EL (cell line): ENCODE measurements around the gene STRA8.
A peak's percentile ranks its signal among the peaks of the same experiment; 100 is the strongest.

Source experiments
- DNase-seq: peaks from one replicate; pipeline ENCODE4 v3.0.0-alpha.2; 2016

Gene STRA8

DNA sequence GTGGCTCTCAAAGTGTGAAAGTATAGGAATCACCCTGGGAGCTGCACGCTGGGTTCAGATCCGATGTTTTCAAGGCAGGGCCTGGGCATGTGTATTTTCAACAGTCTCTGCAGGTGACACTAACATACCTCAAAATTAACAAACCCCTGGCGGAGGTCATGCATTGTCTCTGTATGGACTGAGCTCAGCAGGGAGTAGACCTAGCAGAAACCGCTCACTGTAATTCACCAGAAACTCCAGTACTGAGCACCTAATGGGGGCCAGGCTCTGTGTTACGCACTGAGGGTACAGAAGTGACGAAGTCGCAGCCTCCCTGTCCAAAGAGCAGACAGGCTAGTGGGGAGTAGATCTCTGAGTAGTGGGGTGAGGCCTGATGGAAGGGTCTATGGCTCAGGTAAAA lies 5.6 kb downstream of the STRA8 start:
- no peak for DNase-seq

DNA sequence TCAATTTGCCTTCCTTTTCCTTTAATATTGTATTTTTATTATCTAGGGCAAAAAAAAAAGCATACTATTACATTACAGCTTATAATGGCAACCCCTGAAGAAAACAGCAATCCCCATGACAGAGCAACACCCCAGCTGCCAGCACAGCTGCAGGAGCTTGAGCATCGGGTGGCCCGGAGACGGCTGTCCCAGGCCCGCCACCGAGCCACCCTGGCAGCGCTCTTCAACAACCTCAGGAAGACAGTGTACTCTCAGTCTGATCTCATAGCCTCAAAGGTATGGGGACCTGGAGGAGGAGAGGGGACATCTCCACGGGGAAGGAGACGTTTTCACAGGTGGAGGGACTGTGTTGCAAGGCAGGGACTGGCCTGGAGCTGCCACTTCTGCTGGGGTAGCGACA lies 6.8 kb downstream of the STRA8 start:
- DNase-seq = no peak

DNA sequence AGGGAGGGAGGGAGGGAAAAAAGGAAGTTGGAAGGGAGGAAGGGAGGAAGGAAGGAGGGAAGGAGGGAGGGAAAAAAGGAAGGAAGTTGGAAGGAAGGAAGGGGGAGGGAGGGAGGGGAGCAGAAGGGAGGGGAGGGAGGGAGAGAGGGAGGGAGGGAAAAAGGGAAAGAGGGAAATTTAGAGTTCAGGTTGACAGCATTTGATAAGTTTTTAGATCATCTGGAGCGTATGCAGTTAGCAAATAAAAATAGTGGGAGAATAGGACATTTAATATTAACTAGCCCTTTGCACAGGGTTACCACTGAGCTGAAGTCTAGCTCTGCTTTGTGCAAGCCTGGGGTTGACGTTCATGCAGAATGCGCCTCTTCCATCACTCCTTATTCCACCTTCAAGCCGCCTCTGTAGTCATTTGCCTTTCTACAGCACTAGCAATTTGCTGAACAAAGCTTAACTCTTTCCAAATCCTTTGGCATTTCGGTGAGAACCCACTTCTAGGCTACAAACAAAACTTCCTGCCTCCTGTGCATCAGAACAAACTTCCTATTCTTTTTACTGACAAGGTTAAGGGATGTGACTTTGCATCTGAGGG lies 8.6 kb downstream of the STRA8 start:
- DNase-seq = no peak

DNA sequence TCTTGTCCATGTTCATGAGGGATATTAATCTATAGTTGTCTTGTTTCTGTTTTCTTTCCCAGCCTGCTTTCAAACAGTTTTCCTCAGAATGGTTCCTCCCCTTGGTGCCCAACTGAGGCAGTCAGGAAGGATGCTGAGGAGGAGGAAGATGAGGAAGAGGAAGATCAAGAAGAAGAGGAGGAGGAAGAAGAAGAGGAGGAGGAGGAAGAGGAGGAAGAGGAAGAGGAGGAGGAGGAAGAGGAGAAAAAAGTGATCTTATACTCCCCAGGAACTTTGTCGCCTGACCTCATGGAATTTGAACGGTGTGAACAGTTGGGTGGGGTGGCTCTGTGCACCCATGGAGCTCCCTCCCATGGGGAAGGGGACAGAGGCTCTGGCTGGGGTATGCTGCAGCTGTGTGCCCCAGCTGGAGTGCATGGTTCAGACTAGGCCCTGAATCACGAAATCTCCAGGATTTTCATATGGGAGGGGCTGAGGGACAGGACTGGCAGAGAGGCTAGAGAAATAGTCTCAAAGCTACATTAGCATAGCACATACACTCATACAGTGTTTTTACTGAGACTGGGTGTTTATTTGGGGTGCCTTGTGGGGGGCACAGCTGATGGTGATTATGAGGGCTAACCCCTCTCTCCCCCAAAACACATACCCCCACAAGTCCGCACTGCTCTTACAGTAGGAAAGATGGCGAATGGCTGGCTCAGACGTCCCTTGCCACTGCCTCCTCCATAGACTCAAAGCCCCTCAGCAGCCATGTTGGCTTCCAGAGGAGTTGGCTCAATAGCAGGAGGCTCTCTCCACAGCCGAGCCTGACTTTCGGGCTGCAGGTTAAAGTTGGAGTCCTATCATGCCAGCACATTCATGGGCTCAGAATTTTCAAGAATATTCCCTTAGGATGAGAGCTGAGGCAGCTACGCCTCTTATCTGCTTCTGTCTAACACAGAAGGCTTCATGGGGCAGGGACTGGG lies 11.9 kb downstream of the STRA8 start:
- no peak for DNase-seq

DNA sequence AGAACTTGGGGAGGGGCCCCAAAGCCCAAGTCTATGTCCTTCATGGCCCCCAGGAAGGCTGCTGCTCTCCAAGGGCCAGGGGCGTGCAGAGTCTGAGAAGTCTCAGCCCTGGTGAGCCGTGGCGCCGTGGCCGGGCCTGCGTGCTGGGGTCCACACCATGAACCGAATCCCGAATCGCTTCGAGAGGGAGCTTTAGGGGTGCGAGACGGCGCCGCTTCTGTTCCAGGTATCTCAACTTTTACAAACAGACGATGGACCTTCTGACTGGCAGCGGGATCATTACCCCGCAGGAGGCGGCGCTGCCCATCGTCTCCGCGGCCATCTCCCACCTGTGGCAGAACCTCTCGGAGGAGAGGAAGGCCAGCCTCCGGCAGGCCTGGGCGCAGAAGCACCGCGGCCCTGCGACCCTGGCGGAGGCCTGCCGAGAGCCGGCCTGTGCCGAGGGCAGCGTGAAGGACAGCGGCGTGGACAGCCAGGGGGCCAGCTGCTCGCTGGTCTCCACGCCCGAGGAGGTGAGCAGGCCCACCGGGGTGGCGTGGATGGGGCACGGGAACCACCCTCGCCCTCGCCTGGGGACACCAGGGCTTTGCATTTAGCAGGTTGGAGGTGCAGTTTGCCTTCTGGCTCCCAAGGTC lies 12.7 kb downstream of the STRA8 start:
- DNase-seq = no peak

DNA sequence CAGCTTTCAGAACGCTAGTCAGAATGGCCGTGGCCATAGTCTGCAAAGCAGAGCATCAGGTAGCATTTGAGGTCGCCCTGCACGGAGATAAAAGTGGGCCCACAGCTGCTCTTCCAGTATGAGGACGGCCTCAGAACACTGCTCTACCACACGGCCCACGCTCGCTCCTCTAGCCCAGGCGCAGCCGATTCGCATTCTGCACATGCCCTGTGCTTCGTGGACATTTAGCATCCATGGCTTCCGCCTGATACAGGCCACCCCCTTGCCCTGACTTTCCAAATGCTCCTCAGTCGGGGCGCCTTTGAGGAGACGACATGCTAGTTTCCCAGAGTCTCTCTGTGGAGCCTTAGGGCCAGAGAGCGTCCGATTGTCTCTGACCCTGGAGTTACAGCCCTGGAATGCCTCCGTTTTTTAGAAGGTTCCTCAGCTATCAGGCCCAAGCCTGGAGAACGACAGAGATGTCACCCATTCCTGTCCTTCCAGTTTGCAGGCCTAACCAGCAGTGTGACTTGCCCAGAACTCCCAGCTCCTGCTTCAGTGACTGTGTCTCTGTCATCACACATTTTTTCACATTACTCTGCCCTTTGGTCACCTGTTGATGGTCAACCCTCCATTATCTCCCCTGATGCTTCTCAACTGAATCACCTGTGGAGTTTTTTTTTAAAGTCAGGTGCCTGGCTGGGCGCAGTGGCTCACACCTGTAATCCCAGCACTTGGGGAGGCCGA lies 14.3 kb downstream of the STRA8 start:
- DNase-seq = no peak

DNA sequence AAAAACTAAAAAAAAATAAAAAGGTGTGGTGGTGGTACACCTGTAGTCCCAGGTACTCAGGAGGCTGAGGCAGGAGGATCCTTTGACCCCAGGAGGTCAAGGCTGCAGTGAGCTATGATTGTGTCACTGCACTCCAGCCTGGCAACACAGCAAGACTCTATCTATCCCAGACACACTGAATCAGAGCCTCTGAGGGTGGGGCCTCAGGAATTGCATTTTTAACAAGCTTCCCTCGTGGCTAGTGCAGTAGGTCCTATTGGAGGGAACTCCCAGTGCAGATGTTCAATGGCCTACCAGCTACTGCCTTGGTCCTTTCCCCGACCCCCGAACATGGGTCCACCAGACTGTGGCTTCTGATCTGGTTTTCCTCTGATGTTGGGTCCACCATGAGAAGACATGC lies 14.9 kb downstream of the STRA8 start:
- no peak for DNase-seq

DNA sequence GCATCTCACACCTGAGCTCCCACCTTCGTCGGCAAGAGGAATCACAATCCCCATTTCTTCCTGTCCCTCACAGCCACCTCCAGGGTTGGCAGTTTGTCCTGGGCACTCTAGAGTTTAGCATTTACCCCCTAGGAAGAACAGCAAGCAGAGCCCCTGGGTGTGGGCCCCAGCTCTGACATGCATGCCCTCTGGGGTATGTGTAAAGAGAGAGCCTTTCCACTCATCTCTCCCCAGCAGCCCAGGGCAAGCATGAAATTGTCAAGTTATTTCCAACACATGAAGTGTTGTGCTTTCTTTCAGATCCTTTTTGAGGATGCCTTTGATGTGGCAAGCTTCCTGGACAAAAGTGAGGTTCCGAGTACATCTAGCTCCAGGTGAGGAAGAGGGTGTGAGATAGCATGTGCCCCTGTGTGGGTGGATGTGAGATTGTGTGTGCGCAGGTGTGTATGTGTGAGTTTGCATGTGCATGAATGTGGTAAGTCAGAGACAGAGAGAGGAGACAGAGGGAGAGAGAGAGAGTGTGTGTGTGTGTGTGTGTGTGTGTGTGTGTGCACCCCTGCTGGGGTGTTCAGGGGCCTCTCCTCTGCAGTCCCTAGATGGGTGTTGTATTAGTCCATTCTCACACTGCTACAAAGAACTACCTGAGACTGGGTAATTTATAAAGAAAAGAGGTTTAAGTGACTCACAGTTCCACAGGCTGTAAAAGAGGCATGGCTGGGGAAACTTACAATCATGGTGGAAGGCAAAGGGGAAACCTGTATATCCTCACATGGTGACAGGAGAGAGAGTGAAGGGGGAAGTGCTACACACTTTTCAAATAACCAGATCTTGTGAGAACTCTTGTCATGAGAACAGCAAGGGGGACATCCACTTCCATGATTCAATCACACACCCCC lies 18.1 kb downstream of the STRA8 start:
- DNase-seq = no peak

DNA sequence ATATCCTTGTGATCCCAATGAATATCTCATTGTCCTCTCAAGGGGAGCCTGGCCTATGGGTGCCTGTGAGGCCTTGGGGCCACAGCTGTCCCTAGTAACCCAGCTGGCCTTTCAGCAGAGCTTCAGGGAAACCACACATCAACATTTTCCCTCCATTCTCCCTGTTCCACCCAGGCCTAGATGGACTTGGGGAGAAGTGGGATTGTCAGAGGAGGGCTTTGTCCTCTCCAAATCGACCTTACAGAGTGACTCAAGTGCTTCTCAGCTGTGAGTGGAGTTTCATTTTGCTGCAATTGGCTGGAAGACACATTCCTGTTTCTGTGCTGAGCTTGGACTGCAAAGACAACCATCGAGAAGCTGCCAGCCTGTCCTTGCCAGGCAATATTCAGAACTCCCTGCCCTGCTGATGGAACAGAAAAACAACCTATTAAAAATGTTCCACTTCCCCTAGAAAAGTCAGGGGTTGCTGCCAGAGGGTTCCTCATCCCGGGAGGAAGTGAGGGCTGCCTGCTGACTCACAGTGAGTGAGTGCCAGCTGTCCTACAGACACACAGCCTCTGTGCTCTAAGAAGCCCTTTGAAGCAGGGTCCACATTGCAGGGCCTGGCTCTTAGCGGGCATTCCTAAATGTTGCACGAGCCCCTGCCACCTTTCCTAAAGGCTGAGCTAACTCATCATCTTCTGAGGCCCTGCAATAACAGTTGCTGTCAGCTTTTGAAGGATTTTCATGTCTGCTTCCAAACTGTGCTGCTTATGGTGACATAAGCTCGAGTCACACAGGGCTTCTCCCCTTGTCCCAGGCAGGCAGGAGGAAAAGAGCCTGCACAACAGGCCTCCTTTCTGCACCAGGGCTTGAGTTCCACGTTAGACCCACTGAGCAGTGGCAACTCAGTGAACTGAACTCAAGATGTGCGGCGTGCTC lies 20.5 kb downstream of the STRA8 start:
- DNase-seq = peak; percentile 78

DNA sequence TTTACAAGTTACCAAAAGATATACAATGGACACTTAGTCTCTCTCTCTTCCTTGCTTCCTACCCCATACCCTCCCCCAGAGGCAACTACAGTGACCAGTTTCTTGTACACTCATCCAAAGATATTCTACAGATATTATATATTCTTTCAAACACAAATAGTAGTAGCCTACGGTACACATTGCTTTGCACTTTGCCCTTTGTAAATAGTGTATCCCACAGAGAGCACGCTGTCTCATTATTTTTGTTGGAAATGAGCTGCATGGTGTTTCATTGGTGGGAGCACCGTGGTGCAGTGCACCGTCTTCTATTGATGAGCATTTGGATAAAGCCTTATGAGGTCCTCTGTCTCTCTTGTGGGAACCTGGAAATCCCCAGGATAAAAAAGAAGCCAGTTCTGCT lies 24.2 kb downstream of the STRA8 start:
- no peak for DNase-seq

DNA sequence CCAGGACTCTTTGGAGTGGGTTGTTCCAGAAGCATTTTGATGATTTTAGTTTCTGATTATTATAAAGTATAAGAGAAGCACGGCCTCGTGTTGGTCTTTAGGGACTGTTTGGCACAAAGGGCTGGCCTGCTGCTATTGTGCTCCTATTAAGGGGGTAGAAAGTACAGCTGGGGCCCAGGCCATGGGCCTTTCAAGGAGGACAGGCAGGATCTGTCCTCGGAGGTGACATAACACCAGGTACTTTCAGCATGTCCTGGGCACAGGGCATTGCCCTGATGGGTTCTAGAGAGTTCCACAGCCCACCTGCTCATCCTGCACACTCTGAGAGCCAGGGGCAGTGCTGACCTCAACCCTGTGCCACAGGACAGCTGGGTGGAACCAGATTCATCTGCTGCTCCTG lies 24.9 kb downstream of the STRA8 start:
- no peak for DNase-seq

DNA sequence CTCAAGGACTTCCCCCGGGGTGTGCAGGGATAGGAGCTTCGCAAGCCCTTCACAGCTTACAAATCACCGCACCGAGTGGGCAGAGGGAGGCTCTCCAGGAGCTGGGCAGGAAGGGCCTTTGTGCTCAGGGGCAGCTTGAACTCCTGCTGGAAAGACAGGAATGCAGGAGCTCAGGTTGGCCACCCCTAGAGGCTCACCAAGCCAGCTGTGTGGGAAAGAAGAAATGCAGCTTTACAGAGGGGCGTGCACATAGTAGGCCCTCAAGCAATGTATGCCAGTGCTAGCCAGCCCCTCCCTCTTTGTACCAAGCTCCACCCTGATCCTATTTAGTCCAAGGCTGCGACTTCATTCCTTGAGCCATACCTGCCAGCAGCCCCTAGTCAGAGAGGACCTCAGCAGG lies 26.1 kb downstream of the STRA8 start:
- no peak for DNase-seq

DNA sequence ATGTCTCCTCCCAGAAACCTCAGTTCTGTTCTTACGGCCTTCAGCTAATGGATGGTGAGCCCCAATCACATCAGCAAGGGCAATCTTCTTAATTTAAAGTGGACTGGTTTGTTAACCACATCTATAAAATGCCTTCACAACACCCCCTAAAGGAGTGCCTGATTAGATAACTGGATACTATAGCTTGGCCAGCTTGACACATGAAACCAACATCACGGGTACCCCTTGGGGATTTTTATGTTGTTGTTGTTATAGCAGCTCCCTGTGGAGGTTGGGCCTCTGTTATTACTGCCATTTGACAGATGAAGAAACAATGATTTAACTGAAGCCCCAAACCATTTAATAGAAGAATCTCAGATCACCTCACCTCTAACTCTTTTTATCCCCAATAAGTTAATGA lies 26.8 kb downstream of the STRA8 start:
- no peak for DNase-seq

DNA sequence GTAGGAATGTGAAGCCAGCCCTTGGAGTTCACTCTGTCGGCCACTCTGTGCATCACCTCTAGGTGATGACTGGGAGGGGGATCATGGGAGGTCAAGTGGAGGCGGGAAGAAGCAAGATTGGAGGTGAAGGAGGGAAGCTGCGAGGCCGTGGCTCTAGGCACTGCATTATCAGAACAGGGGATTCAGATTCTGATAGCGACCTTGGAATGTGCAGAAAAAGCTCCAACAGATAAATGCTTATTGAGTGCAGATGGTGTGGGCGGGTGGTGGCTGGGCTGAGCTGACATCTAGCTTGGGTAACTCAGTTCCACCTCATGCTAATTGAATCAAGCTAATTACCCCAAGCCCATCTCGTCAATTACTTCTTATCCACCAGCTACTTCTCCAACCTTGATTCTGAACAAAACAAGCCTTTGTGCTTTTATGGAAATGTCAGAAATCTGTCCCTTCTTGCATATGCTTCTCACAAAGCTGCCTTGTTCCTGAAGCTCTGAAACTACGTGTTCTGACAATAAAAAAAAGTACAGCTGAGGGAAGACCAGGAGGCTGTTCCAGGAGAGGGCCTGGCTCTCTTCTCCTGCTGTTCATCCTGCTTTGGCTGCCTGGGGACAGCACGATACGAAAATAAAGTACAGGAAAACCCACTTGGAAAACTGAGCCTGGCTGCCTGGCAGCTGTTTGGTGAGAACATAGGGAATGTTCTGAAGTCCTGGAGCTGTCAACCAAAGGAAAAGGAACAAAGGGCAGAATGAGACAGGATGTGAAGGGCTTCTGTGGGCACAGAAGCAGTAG lies 27.5 kb downstream of the STRA8 start:
- no peak for DNase-seq

DNA sequence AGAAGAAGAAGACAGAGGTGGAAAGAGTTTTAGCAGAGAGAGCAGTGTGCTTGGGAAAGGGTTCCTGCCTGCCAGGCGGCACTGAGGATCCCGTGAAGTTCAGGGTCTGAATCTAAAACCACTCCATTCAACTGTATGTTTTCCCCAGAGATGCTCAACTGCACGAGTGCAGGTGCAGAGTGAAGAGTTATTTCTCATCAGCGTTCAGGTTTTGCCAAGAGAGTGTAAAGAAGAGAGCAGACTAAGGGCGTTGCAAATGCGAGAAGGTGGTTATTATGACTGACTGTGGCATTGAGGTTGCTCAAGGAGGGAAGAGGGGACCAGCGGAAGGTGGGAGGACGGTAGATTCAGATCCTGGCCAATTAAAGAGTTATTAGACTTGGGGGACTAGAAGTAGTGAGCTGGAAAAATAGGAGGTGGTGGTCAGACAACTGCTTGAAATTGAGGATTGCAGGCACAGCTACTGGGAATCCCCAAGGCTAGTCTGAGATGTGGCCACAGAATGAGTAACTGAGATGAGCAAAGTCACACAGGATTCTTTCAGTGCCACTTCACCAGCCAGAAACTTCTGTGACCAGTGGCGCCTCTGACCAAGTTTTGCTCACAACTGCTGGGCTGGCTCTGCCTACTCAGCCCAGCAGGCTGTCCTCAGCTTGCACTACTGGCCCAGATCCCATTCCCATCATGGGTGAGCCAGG lies 29.1 kb downstream of the STRA8 start:
- DNase-seq = no peak

DNA sequence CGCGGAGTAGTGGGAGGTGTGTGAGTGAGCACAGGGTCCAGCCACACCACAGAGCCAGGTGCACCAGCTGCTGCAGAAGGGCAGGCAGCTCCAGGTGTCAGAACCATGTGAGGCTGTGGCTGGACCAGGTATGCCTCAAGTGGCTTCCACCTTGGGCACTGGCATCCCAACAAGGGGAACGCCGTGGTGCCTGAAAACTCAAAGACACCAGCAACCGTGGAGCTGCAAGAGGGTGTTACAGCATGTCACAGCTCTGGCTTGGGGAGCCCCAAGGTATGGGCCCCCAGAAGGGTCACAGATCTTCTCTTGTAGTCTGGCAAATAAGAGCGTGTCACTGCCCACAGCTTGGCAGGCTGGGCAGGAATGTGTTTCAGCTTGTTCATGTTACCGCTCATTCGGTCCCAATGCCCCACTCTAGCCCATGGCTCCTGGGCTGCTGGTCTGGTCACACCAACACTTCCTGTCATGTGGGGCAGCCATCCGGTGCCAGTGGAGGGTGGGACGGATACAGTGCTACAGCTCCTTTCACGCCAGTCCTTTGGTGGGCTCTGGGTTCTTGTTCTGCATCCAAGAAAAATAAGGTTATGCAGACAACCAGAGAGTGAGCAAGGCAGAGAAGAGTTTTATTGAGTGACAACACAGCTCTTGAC lies 29.8 kb downstream of the STRA8 start:
- no peak for DNase-seq

DNA sequence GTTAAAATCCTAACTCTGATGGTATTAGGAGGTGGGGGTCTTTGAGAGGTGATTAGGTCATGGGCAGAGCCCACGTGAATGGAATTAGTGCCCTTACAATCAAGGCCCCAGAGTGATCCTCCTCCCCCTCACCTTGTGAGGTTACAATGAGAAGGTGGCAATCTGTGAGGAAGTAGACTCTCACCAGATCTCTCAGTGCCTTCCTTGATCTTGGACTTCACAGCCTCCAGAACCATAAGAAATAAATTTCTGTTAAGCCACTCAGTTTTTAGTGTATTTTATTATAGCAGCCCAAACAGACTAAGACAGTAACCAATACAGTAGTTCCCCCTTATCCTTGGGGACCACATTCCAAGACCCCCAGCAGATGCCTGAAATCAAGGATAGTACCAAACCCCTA lies 32.0 kb downstream of the STRA8 start:
- DNase-seq = no peak

DNA sequence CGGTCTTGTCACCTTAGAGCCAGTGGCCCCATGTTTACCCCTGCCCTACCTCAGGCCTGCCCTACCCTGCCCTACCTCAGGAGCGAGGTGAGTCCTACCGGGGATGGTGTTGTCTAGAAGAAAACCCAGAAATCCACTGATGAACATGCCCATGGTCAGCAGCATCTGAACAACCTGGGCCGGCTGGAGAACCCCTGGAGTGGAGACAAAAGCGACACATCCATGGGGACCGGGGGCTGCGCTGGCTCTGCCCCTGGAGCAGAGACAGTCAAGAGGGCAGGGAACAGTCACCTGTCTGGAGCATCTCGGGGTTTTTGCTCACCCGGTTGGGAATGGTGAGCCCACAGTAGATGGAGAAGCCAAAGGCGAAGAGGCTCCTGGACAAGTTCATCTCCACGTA lies 36.3 kb downstream of the STRA8 start:
- no peak for DNase-seq

DNA sequence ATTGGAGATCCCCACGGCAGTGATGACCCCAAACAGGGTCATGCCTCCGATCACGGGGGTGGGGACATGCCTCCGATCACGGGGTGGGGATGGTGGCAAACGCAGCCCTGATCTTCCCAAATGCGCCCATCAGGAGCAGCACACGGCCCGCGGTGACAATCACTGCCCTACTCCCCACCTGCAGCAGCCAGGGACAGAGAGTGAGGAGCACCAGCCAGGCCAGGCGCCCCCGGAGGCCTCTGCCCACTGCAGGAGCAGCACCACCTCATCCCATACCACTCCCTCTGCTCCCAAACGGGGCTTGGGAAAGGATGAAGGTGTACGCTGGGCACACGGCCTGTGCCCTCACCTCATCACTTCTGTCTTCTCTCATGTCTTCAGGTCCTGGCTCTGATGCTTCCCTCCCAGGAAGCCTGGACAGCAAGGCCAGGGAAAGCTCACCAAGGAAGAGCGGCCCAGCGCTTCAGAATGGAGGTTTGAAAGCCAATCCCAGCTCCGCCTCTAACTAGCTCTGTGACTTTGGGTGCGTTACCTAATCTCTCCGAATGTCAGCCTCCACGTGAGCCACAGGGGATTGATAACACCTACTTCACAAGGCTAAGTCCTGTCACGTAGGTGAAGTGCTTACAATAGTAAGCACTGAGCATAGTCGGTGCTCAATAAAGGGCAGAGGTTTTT lies 37.1 kb downstream of the STRA8 start:
- DNase-seq = no peak
